ENCODE data around the gene CDH24.

GRCh38 chr14:23033251-23033727, 24.0 kb downstream of the CDH24 start:
- TF ChIP-seq CBFB (CRISPR knock-in tag; IDR thresholded peaks at IDR 0.05), result no peak
- no peak for TF ChIP-seq GTF2F1 (IDR thresholded peaks at IDR 0.05; ENCODE audit: low read depth, low read length)
- no peak for TF ChIP-seq POLR2A (conservative IDR thresholded peaks at IDR 0.05)
- no peak for TF ChIP-seq CREB1 (IDR thresholded peaks at IDR 0.05)
- no peak for TF ChIP-seq CREB1 (CRISPR knock-in tag; IDR thresholded peaks at IDR 0.05)
- no peak for TF ChIP-seq EZH2 (IDR thresholded peaks at IDR 0.05; ENCODE audit: borderline replicate concordance, low read depth, low read length)
- TF ChIP-seq CCNT2 (IDR thresholded peaks at IDR 0.05; ENCODE audit: borderline replicate concordance, extremely low read depth, insufficient read length, low read depth, low read length), result no peak
- TF ChIP-seq FOXA1 (IDR thresholded peaks at IDR 0.05; ENCODE audit: borderline replicate concordance), result no peak
- TF ChIP-seq SAFB2 (IDR thresholded peaks at IDR 0.05; ENCODE audit: borderline replicate concordance, low read depth, low read length, severe bottlenecking), result no peak
- TF ChIP-seq SMARCC2 (IDR thresholded peaks at IDR 0.05; ENCODE audit: low read depth), result no peak
